Mesodermal cell (in vitro differentiated cells): ENCODE results near the gene NKIRAS2.

Source experiments
- H3K27ac ChIP-seq: 2 replicates; pipeline ENCODE4 v1.7.0; 2013; ENCODE audit warnings: mild to moderate bottlenecking, low read depth, low read length, moderate library complexity; ENCODE audit not compliant: severe bottlenecking
- H3K36me3 ChIP-seq: 2 replicates; pipeline ENCODE4 v1.7.1; 2013; ENCODE audit warnings: mild to moderate bottlenecking, low read length, moderate library complexity; ENCODE audit not compliant: control insufficient read depth, insufficient read depth
- H3K4me1 ChIP-seq: one replicate; pipeline ENCODE4 v1.7.1; 2013; ENCODE audit warnings: mild to moderate bottlenecking, low read length; ENCODE audit not compliant: insufficient read depth, control insufficient read depth, poor library complexity, severe bottlenecking
- H3K4me3 ChIP-seq: 2 replicates; pipeline ENCODE4 v1.7.0; 2013; ENCODE audit warnings: low read length, control low read depth, mild to moderate bottlenecking; ENCODE audit not compliant: insufficient read depth, poor library complexity, severe bottlenecking; ENCODE audit errors: extremely low read depth
- H3K9me3 ChIP-seq: 2 replicates; pipeline ENCODE4 v1.7.1; 2013; ENCODE audit warnings: mild to moderate bottlenecking, low read length, moderate library complexity; ENCODE audit not compliant: control insufficient read depth
- WGBS, 2 experiments: methylation state at CpG; one replicate each; pipeline ENCODE4 v1.1.5; 2013; ENCODE audit warnings: missing lambda C conversion rate in 2 of 2; ENCODE audit not compliant: insufficient coverage in 2 of 2; 5-methylcytosine and 5-hydroxymethylcytosine counted together

NKIRAS2 gene

GRCh38 chr17:42047343-42047742 is 27.5 kb downstream of the NKIRAS2 start:
- H3K4me1 ChIP-seq = peaks cover 6% of the 10 kb centered on the region
- no peaks in the 10 kb centered on the region for H3K36me3 ChIP-seq
- 83 to 91% methylated on average over 8 to 9 of the region's 12 CpGs for WGBS, 2 experiments
- H3K4me3 ChIP-seq = no peak overlapping the region
- no peaks in the 10 kb centered on the region for H3K9me3 ChIP-seq
- H3K27ac ChIP-seq = no peak overlapping the region

GRCh38 chr17:42049834-42050392 is 30.0 kb downstream of the NKIRAS2 start:
- H3K36me3 ChIP-seq = no peaks in the 10 kb centered on the region
- H3K4me3 ChIP-seq = peak overlapping the region; percentile 49
- WGBS, 2 experiments = 0 to 3% methylated on average over 5 to 6 of the region's 7 CpGs
- H3K27ac ChIP-seq = peak overlapping the region; percentile 16
- peaks cover 11% of the 10 kb centered on the region for H3K4me1 ChIP-seq
- no peaks in the 10 kb centered on the region for H3K9me3 ChIP-seq

GRCh38 chr17:42050393-42051012 is 30.6 kb downstream of the NKIRAS2 start, which contains the start of gene C17orf113:
Gene C17orf113 (minus strand): TSS chr17:42050601. CDS start chr17:42043376, 7,225 bp downstream.
- Histone ChIP-seq H3K4me1 (peaks cover 16% of the 10 kb centered on the region), H3K27ac (peak within 1 kb of the TSS; percentile 16), H3K9me3 (no peaks in the 10 kb centered on the region), H3K36me3 (no peaks in the 10 kb centered on the region), H3K4me3 (peak within 1 kb of the TSS; percentile 49)
- WGBS, 2 experiments = 3% methylated on average over 36 to 50 of the region's 65 CpGs

- Histone ChIP-seq H3K27ac (no peak overlapping the region), H3K4me1 (peaks cover 20% of the 10 kb centered on the region), H3K9me3 (no peaks in the 10 kb centered on the region), H3K36me3 (no peaks in the 10 kb centered on the region), H3K4me3 (peak overlapping the region; percentile 49)
- WGBS, 2 experiments = 46 to 52% methylated on average over 6 to 7 of the region's 8 CpGs
These were observed 31.1 kb downstream of the NKIRAS2 start for GRCh38 chr17:42051013-42051400.

DNA sequence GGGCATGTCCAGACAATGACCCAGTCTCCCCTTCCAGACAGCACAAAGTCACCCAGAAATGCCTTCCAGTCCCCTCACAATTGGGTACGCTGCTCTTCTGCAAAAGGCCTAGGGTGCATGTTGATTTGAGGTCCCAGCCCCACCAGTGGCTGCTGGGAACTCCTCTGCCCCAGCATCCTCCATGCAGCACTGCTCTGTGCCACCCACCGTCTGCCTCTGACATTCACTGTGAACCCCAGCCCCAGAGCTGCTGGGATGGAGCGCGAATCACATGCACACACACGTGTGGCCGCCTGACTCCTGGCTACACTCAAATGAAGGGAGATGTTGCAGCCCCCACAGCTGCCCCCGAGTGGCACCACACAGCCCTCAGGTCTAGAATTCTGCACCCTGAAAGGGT is 31.8 kb downstream of the NKIRAS2 start:
- WGBS, 2 experiments = 88 to 90% methylated on average over 7 of the region's 7 CpGs
- no peak overlapping the region for H3K4me3 ChIP-seq
- peaks cover 20% of the 10 kb centered on the region for H3K4me1 ChIP-seq
- H3K27ac ChIP-seq = no peak overlapping the region
- no peaks in the 10 kb centered on the region for H3K9me3 ChIP-seq
- H3K36me3 ChIP-seq = no peaks in the 10 kb centered on the region

- H3K36me3 ChIP-seq = no peaks in the 10 kb centered on the region
- no peak overlapping the region for H3K4me3 ChIP-seq
- H3K4me1 ChIP-seq = peaks cover 20% of the 10 kb centered on the region
- H3K9me3 ChIP-seq = no peaks in the 10 kb centered on the region
- no peak overlapping the region for H3K27ac ChIP-seq
- 96% methylated on average over 4 to 5 of the region's 6 CpGs for WGBS, 2 experiments
These were observed 32.5 kb downstream of the NKIRAS2 start for GRCh38 chr17:42052346-42052877.

- Histone ChIP-seq H3K36me3 (no peaks in the 10 kb centered on the region), H3K4me3 (no peak overlapping the region), H3K27ac (no peak overlapping the region), H3K4me1 (peaks cover 20% of the 10 kb centered on the region), H3K9me3 (no peaks in the 10 kb centered on the region)
- 28 to 29% methylated on average over 3 to 7 of the region's 12 CpGs for WGBS, 2 experiments
These were observed 34.0 kb downstream of the NKIRAS2 start for GRCh38 chr17:42053731-42054500.

DNA sequence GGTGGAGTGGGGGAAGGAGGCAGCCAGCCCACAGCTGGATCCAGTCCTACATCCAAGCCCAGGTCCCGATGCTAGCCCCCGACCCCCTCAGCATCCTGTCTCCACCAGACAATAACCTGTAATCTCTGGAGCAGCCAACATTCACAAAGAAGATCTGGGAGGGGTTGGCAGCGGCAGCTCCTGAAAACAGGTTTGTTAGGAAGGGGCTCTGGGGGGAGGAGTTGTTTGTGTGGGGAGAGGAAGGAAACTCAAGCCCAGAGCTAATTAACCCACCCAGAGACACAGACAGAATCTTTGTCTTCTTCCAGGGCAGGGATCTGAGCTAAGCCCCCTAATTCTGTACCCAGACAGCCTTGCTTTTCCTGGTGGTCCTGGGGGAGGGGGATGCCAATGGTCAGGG is 35.1 kb downstream of the NKIRAS2 start:
- Histone ChIP-seq H3K9me3 (no peaks in the 10 kb centered on the region), H3K4me3 (no peak overlapping the region), H3K36me3 (no peaks in the 10 kb centered on the region), H3K4me1 (peaks cover 16% of the 10 kb centered on the region), H3K27ac (no peak overlapping the region)
- 34% methylated on average over 3 of the region's 3 CpGs; no CpG with 5 or more reads in 1 of the 2 experiments for WGBS, 2 experiments

- H3K4me1 ChIP-seq = peaks cover 14% of the 10 kb centered on the region
- no peak overlapping the region for H3K4me3 ChIP-seq
- H3K27ac ChIP-seq = no peak overlapping the region
- 30 to 32% methylated on average over 2 to 4 of the region's 6 CpGs for WGBS, 2 experiments
- H3K9me3 ChIP-seq = no peaks in the 10 kb centered on the region
- no peaks in the 10 kb centered on the region for H3K36me3 ChIP-seq
These were observed 35.6 kb downstream of the NKIRAS2 start for GRCh38 chr17:42055496-42055895.

- Histone ChIP-seq H3K4me1 (peaks cover 14% of the 10 kb centered on the region), H3K4me3 (no peak overlapping the region), H3K9me3 (no peaks in the 10 kb centered on the region), H3K27ac (no peak overlapping the region), H3K36me3 (no peaks in the 10 kb centered on the region)
- 80 to 81% methylated on average over 3 of the region's 3 CpGs for WGBS, 2 experiments
These were observed 36.7 kb downstream of the NKIRAS2 start for GRCh38 chr17:42056635-42057034.
